H9 (cell line): ENCODE results near the gene PLGRKT. TPM values are rescaled to one million over a fixed set of nuclear protein-coding genes. Genes with fewer than 3 reads are reported as not detected.

Experiments used
- DNase-seq: peaks from one replicate; pipeline ENCODE4 v3.0.0-alpha.2; 2017
- H2AFZ ChIP-seq: one replicate; pipeline ENCODE4 v1.6.1; 2013; ENCODE audit warnings: mild to moderate bottlenecking, low read length, control low read depth, moderate library complexity
- H2AK5ac ChIP-seq: 2 replicates; pipeline ENCODE4 v1.6.1; 2013; ENCODE audit warnings: low read length, control low read depth, mixed read lengths; ENCODE audit not compliant: insufficient read length
- H2BK120ac ChIP-seq: one replicate; pipeline ENCODE4 v1.6.1; 2013; ENCODE audit warnings: low read depth, mild to moderate bottlenecking, low read length, control low read depth, inconsistent platforms; ENCODE audit not compliant: poor library complexity, severe bottlenecking
- H2BK12ac ChIP-seq: 2 replicates; pipeline ENCODE4 v1.6.1; 2013; ENCODE audit warnings: low read length, control low read depth, mixed read lengths, low read depth; ENCODE audit not compliant: insufficient read length
- H2BK15ac ChIP-seq: 2 replicates; pipeline ENCODE4 v1.6.1; 2013; ENCODE audit warnings: low read depth, low read length, control low read depth
- H2BK20ac ChIP-seq: one replicate; pipeline ENCODE4 v1.6.1; 2013; ENCODE audit warnings: low read depth, mild to moderate bottlenecking, low read length, control low read depth, inconsistent platforms; ENCODE audit not compliant: poor library complexity, severe bottlenecking
- H2BK5ac ChIP-seq: 2 replicates; pipeline ENCODE4 v1.6.1; 2013; ENCODE audit warnings: low read length, control low read depth, mixed read lengths; ENCODE audit not compliant: insufficient read length
- H3K14ac ChIP-seq: 2 replicates; pipeline ENCODE4 v1.6.1; 2013; ENCODE audit warnings: low read length, control low read depth; ENCODE audit not compliant: insufficient read depth
- H3K18ac ChIP-seq: 2 replicates; pipeline ENCODE4 v1.6.1; 2013; ENCODE audit warnings: low read depth, mild to moderate bottlenecking, mixed read lengths, low read length, control low read depth; ENCODE audit not compliant: insufficient read length
- H3K23ac ChIP-seq: 2 replicates; pipeline ENCODE4 v1.6.1; 2013; ENCODE audit warnings: low read length, control low read depth, mixed read lengths, low read depth; ENCODE audit not compliant: insufficient read length
- H3K23me2 ChIP-seq: 2 replicates; pipeline ENCODE4 v1.6.1; 2013; ENCODE audit warnings: low read depth, mild to moderate bottlenecking, mixed read lengths, low read length, control low read depth; ENCODE audit not compliant: insufficient read length, poor library complexity, severe bottlenecking
- H3K27ac ChIP-seq: 2 replicates; pipeline ENCODE4 v1.5.1; 2013; ENCODE audit warnings: low read length, control low read depth, mixed read lengths, low read depth; ENCODE audit not compliant: insufficient read length
- H3K27me3 ChIP-seq: 2 replicates; pipeline ENCODE4 v1.6.1; 2013; ENCODE audit warnings: low read length, control low read depth, inconsistent platforms; ENCODE audit not compliant: insufficient read depth
- H3K4ac ChIP-seq: 2 replicates; pipeline ENCODE4 v1.6.1; 2013; ENCODE audit warnings: low read depth, mild to moderate bottlenecking, control low read depth, inconsistent platforms, low read length, moderate library complexity
- H3K4me1 ChIP-seq: 2 replicates; pipeline ENCODE4 v1.6.1; 2013; ENCODE audit warnings: low read length, control low read depth, inconsistent platforms; ENCODE audit not compliant: insufficient read depth
- H3K4me2 ChIP-seq: 2 replicates; pipeline ENCODE4 v1.6.1; 2013; ENCODE audit warnings: low read length, control low read depth, mixed read lengths; ENCODE audit not compliant: insufficient read length, insufficient read depth
- H3K56ac ChIP-seq: 2 replicates; pipeline ENCODE4 v1.6.1; 2013; ENCODE audit warnings: low read depth, mild to moderate bottlenecking, mixed read lengths, low read length, control low read depth; ENCODE audit not compliant: insufficient read length
- H3K79me1 ChIP-seq: 2 replicates; pipeline ENCODE4 v1.6.1; 2013; ENCODE audit warnings: low read depth, mild to moderate bottlenecking, moderate library complexity, low read length, control low read depth, inconsistent platforms; ENCODE audit not compliant: insufficient read depth, poor library complexity, severe bottlenecking
- H3K79me2 ChIP-seq: 2 replicates; pipeline ENCODE4 v1.6.1; 2013; ENCODE audit warnings: low read length, control low read depth, inconsistent platforms; ENCODE audit not compliant: insufficient read depth
- H3K9ac ChIP-seq: 2 replicates; pipeline ENCODE4 v1.6.1; 2013; ENCODE audit warnings: low read length, control low read depth, mixed read lengths; ENCODE audit not compliant: insufficient read length; ENCODE audit errors: extremely low read depth
- H3K9me3 ChIP-seq: one replicate; pipeline ENCODE4 v1.6.1; 2013; ENCODE audit warnings: low read depth, low read length, inconsistent platforms; ENCODE audit not compliant: control insufficient read depth
- H3T11ph ChIP-seq: one replicate; pipeline ENCODE4 v1.6.1; 2013; ENCODE audit warnings: mild to moderate bottlenecking, low read length, control low read depth, inconsistent platforms
- H4K20me1 ChIP-seq: one replicate; pipeline ENCODE4 v1.6.1; 2013; ENCODE audit not compliant: control insufficient read depth, insufficient read length, insufficient read depth
- H4K5ac ChIP-seq: 2 replicates; pipeline ENCODE4 v1.6.1; 2013; ENCODE audit warnings: low read depth, mild to moderate bottlenecking, mixed read lengths, low read length, control low read depth; ENCODE audit not compliant: insufficient read length
- H4K8ac ChIP-seq: replicated peaks from 2 replicates; pipeline ENCODE4 v1.6.1; 2013; ENCODE audit warnings: low read length, control low read depth, mixed read lengths, low read depth; ENCODE audit not compliant: insufficient read length
- H4K91ac ChIP-seq: 2 replicates; pipeline ENCODE4 v1.6.1; 2013; ENCODE audit warnings: low read depth, mild to moderate bottlenecking, moderate library complexity, mixed read lengths, low read length, control low read depth; ENCODE audit not compliant: insufficient read length
- H3K27ac Mint-ChIP-seq, 3 experiments: 2 replicates in 2 of 3; 3 replicates in 1 of 3; pipeline ENCODE4 v1.8.0; 2020 to 2021; ENCODE audit warnings: mixed read lengths in 3 of 3, mild to moderate bottlenecking in 1 of 3, moderate library complexity in 1 of 3
- H3K27me3 Mint-ChIP-seq: 2 replicates; pipeline ENCODE4 v1.8.0; 2021; ENCODE audit warnings: low read depth, mild to moderate bottlenecking, moderate library complexity, mixed read lengths
- H3K36me3 Mint-ChIP-seq, 3 experiments: 2 replicates in 2 of 3; 3 replicates in 1 of 3; pipeline ENCODE4 v1.8.0; 2020 to 2021; ENCODE audit warnings: low read depth in 3 of 3, mixed read lengths in 3 of 3; ENCODE audit not compliant: insufficient read depth in 1 of 3
- H3K4me1 Mint-ChIP-seq, 2 experiments: 2 replicates each; pipeline ENCODE4 v1.8.0; 2020; ENCODE audit warnings: mixed read lengths in 2 of 2
- H3K4me3 Mint-ChIP-seq, 2 experiments: 2 replicates in 1 of 2; 3 replicates in 1 of 2; pipeline ENCODE4 v1.8.0; 2020 to 2021; ENCODE audit warnings: mild to moderate bottlenecking in 2 of 2, mixed read lengths in 2 of 2, moderate library complexity in 1 of 2
- H3K9me3 Mint-ChIP-seq, 2 experiments: 2 replicates in 1 of 2; 3 replicates in 1 of 2; pipeline ENCODE4 v1.8.0; 2020; ENCODE audit warnings: mild to moderate bottlenecking in 2 of 2, mixed read lengths in 2 of 2, moderate library complexity in 1 of 2
- CTCF ChIP-seq: fragments of 200-600 bp; sonication (generic); conservative IDR thresholded peaks from 3 replicates; pipeline ENCODE4 v1.8.0; 2021; ENCODE audit warnings: antibody characterized with exemption, mild to moderate bottlenecking
- WGBS: extraction: QIAGEN DNeasy Blood & Tissue Kit; methylation state at CpG from one replicate; pipeline ENCODE4 v1.1.7; 2013; ENCODE audit warnings: missing lambda C conversion rate, low lambda C conversion rate, mixed read lengths; ENCODE audit not compliant: insufficient read length; ENCODE audit errors: extremely low coverage; 5-methylcytosine and 5-hydroxymethylcytosine counted together
- total RNA-seq: library from RNA; stranded (reverse); gene quantifications from 2 replicates; pipeline ENCODE4 v1.2.1, GENCODE V29; 2021

PLGRKT gene
- total RNA-seq, 1 experiment from 2014 or later, result 19.6 TPM

GRCh38 chr9:5364294-5365024 is 73.3 kb downstream of the PLGRKT start:
- no peaks in the 10 kb centered on the region for H3K79me2 ChIP-seq
- no peak overlapping the region for H3K14ac ChIP-seq
- no peak overlapping the region for H3K18ac ChIP-seq
- H3K27ac ChIP-seq, result no peak overlapping the region
- no peak overlapping the region for H3K4me2 ChIP-seq
- no peaks in the 10 kb centered on the region for H3K4me1 ChIP-seq
- H2AK5ac ChIP-seq, result no peak overlapping the region
- H3K36me3 Mint-ChIP-seq, result no peaks in the 10 kb centered on the region
- H2BK5ac ChIP-seq, result no peak overlapping the region
- no peaks in the 10 kb centered on the region for H4K20me1 ChIP-seq
- H3K4ac ChIP-seq, result no peak overlapping the region
- no CpG with 5 or more reads among the region's 3 CpGs for WGBS
- no peak overlapping the region for H3K27ac Mint-ChIP-seq
- no peak overlapping the region for H4K5ac ChIP-seq
- DNase-seq, result no peak
- H2BK20ac ChIP-seq, result no peak overlapping the region
- TF ChIP-seq CTCF, result no peak
- H2BK15ac ChIP-seq, result no peak overlapping the region
- no peak overlapping the region for H2BK120ac ChIP-seq
- H3K27me3 ChIP-seq, result no peaks in the 10 kb centered on the region
- no peak overlapping the region for H2BK12ac ChIP-seq
- H4K8ac ChIP-seq, result no peak overlapping the region
- peaks cover 0 to 4% of the 10 kb centered on the region in 2 experiments; a peak in 2 of 4 replicates for H3K4me1 Mint-ChIP-seq
- no peaks in the 10 kb centered on the region for H3K9me3 Mint-ChIP-seq
- H3K9me3 ChIP-seq, result no peaks in the 10 kb centered on the region
- H3K56ac ChIP-seq, result no peak overlapping the region
- no peak overlapping the region for H3T11ph ChIP-seq
- H3K23ac ChIP-seq, result no peak overlapping the region
- no peaks in the 10 kb centered on the region for H3K27me3 Mint-ChIP-seq
- H3K23me2 ChIP-seq, result no peaks in the 10 kb centered on the region
- no peak overlapping the region for H3K4me3 Mint-ChIP-seq
- H2AFZ ChIP-seq, result no peak overlapping the region
- no peaks in the 10 kb centered on the region for H3K79me1 ChIP-seq
- H3K9ac ChIP-seq, result no peak overlapping the region
- no peak overlapping the region for H4K91ac ChIP-seq
